ENCODE measurements around the gene KDM4C. TPM values are rescaled to one million over a fixed set of nuclear protein-coding genes. Genes with fewer than 3 reads are reported as not detected.
A peak's percentile ranks its signal among the peaks of the same experiment; 100 is the strongest.

Gene KDM4C
- polyA plus RNA-seq, 2 of the 4 experiments (the other 2 are of a cell fraction): 9.6 to 15.6 TPM

DNA sequence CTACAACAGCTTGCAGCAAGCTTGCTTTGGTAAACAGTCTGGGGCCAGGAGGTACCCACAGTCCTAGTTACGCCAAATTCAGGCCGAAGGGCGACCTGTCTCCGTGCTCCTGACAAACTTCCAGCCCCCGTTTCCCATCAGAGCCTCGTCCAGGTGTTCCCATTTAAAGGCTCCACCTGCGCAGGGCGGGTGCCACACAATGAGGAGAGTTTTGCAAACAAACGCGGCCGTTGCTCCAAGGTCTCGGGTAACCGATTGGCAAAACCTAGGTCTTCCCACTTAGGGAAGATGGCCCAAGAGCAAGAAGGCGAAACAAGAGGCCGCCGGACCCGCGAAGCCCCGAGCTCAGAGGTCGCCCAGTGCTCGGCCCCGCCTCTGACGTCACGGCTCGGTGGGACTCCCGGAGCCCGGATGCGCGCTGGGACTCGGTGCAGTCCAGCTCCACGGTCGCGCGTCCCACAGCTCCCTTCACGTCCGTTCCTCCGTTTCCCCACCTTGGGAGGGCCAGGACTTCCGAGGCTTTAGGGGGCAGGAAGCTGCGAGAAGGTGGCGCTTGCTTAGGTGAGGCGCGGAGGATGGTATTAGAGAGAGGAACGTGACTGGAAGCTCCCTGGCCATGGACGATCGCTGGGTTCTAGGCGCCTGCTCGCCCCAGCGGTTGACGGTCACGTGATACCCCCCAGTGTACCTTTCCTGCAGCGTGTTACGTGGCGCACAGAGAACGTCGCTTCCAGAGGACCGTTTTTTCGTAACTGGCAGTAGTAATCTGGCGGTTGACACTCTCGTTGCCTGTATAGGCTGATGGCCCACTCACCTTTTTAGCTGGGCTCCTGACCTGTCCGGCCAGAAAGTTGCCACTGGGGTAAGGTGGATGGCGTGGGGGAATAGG is 41.8 kb upstream of the KDM4C start:
- FAIRE-seq: no peak
- POLR2A ChIA-PET: interaction anchor here (1.8 to 2.3 kb wide), 3 partner anchors 12 to 41 kb away, joined by 7 to 13 read pairs (median 8); partner anchors contain the start of gene KDM4C
- peak overlapping the region; percentile 93 for H3K4me2 ChIP-seq
- peak overlapping the region; percentile 62 to 80 for H3K27ac ChIP-seq
- peak overlapping the region; percentile 52 for H3K4me3 ChIP-seq
- TF ChIP-seq POLR2A (IDR thresholded peaks at IDR 0.05; ENCODE audit: low read length) (peak; percentile 48), HOXB13 (CRISPR knock-in tag; IDR thresholded peaks at IDR 0.05; ENCODE audit: low read depth) (no peak)
- TF ChIP-seq, protein P1, sequence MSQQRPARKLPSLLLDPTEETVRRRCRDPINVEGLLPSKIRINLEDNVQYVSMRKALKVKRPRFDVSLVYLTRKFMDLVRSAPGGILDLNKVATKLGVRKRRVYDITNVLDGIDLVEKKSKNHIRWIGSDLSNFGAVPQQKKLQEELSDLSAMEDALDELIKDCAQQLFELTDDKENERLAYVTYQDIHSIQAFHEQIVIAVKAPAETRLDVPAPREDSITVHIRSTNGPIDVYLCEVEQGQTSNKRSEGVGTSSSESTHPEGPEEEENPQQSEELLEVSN (IDR thresholded peaks at IDR 0.05; ENCODE audit: borderline replicate concordance, low read depth): 0 out of 2 replicates have a peak, but pooled peaks have one; percentile 45
- TF ChIP-seq, protein P2, sequence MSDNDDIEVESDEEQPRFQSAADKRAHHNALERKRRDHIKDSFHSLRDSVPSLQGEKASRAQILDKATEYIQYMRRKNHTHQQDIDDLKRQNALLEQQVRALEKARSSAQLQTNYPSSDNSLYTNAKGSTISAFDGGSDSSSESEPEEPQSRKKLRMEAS (IDR thresholded peaks at IDR 0.05): 0 out of 2 replicates have a peak, but pooled peaks have one; percentile 22
- TF ChIP-seq, protein P3, sequence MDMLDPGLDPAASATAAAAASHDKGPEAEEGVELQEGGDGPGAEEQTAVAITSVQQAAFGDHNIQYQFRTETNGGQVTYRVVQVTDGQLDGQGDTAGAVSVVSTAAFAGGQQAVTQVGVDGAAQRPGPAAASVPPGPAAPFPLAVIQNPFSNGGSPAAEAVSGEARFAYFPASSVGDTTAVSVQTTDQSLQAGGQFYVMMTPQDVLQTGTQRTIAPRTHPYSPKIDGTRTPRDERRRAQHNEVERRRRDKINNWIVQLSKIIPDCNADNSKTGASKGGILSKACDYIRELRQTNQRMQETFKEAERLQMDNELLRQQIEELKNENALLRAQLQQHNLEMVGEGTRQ (IDR thresholded peaks at IDR 0.05): peak; percentile 60; the same call in 1 of the 2 replicates
- peak; percentile 93 to 95 for ATAC-seq
- peak; percentile 28 to 70 for DNase-seq (ENCODE audit: low read depth in 1 of 2, low spot score in 1 of 2)
- 36% methylated on average over 52 of the region's 61 CpGs for WGBS (ENCODE audit: missing lambda C conversion rate)
- no peaks in the 10 kb centered on the region for H3K9me3 ChIP-seq
- H3K4me1 ChIP-seq: 0 out of 3 replicates have a peak, but pooled peaks cover 3% of the 10 kb centered on the region
- CTCF ChIA-PET: interaction anchor here (0.8 to 1.9 kb wide), 3 partner anchors 10 to 131 kb away, joined by 3 to 5 read pairs (median 4); no protein-coding TSS in a partner anchor

DNA sequence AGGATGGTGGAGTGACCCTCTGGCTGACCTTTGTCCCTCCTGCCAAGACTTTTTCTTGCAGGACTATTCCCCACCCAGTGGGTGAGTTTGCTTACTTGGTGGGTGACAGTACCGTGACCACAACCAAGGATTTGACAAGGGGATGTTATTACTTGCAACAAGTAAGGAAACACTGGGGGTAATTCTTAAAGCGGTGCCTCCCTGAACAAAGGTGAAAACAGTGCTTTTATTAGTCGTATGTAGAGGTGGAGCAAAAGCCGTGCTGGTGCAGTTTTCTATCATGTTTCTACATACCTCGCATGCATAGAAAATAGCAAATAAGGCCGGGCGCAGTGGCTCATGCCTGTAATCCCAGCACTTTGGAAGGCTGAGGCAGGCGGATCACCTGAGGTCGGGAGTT is 41.0 kb upstream of the KDM4C start:
- DNase-seq (ENCODE audit: low read depth in 1 of 2, low spot score in 1 of 2): no peak
- no peak for FAIRE-seq
- H3K9me3 ChIP-seq: no peaks in the 10 kb centered on the region
- H3K4me2 ChIP-seq: no peak overlapping the region
- H3K4me3 ChIP-seq: no peak overlapping the region
- no peak overlapping the region for H3K27ac ChIP-seq
- ATAC-seq: no peak
- ChIA-PET POLR2A (interaction anchor here (1.8 to 2.3 kb wide), 3 partner anchors 13 to 41 kb away, joined by 7 to 13 read pairs (median 8); partner anchors contain the start of gene KDM4C), CTCF (interaction anchor here (1.9 kb wide), 1 partner anchor 14 kb away, joined by 4 read pairs; no protein-coding TSS in a partner anchor)
- H3K4me1 ChIP-seq: 0 out of 3 replicates have a peak, but pooled peaks cover 3% of the 10 kb centered on the region
- no peak for TF ChIP-seq RARB (CRISPR knock-in tag; IDR thresholded peaks at IDR 0.05)
- TF ChIP-seq MAFK (IDR thresholded peaks at IDR 0.05; ENCODE audit: partially characterized antibody): no peak
- no peak for TF ChIP-seq JUN (IDR thresholded peaks at IDR 0.05)
- 84% methylated on average over 9 of the region's 9 CpGs for WGBS (ENCODE audit: missing lambda C conversion rate)

DNA sequence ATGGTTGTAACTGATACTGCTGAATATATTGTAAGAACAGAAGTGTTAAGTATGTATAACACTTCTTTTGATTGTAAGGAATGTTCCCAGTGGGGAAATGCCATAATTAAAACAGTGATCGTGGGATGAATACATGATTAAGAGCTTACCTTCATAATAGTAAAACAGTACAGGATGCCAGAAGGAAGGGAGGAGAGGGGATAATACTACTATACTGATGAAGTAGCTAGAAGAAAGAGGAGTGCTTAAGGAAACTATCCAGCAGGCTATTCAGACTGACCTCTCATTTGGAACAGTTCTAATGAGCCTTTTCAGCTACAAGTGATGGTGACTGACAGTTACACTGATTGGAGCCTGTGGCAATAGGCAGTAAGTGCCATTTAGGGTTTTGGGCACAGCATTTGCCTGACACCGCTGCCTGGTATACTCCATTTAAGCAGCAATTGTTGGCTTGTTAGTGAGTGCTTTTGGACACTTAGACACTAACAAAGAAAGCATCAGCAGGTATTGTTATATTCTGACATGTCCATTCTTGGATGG is 33.8 kb upstream of the KDM4C start:
- ATAC-seq: peak in 1 of 2 experiments; percentile 39; a peak in 3 of 6 replicates
- no peak for TF ChIP-seq CHD2 (IDR thresholded peaks at IDR 0.05; ENCODE audit: low read length, partially characterized antibody)
- no peak for TF ChIP-seq HOXA7 (CRISPR knock-in tag; IDR thresholded peaks at IDR 0.05)
- no peak for TF ChIP-seq POLR2A (IDR thresholded peaks at IDR 0.05; ENCODE audit: low read length)
- no peak for TF ChIP-seq BHLHE40 (IDR thresholded peaks at IDR 0.05; ENCODE audit: low read depth, low read length)
- no peak for TF ChIP-seq PHF8 (IDR thresholded peaks at IDR 0.05; ENCODE audit: borderline replicate concordance, low read depth)
- TF ChIP-seq, protein P1 (IDR thresholded peaks at IDR 0.05; ENCODE audit: borderline replicate concordance, low read depth): no peak
- TF ChIP-seq, protein P4, sequence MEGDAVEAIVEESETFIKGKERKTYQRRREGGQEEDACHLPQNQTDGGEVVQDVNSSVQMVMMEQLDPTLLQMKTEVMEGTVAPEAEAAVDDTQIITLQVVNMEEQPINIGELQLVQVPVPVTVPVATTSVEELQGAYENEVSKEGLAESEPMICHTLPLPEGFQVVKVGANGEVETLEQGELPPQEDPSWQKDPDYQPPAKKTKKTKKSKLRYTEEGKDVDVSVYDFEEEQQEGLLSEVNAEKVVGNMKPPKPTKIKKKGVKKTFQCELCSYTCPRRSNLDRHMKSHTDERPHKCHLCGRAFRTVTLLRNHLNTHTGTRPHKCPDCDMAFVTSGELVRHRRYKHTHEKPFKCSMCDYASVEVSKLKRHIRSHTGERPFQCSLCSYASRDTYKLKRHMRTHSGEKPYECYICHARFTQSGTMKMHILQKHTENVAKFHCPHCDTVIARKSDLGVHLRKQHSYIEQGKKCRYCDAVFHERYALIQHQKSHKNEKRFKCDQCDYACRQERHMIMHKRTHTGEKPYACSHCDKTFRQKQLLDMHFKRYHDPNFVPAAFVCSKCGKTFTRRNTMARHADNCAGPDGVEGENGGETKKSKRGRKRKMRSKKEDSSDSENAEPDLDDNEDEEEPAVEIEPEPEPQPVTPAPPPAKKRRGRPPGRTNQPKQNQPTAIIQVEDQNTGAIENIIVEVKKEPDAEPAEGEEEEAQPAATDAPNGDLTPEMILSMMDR (IDR thresholded peaks at IDR 0.05): no peak
- no peak for TF ChIP-seq ZC3H11A (IDR thresholded peaks at IDR 0.05)
- TF ChIP-seq, protein P5, sequence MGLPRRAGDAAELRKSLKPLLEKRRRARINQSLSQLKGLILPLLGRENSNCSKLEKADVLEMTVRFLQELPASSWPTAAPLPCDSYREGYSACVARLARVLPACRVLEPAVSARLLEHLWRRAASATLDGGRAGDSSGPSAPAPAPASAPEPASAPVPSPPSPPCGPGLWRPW (IDR thresholded peaks at IDR 0.05): no peak
- no peak for TF ChIP-seq ZNF302 (CRISPR knock-in tag; IDR thresholded peaks at IDR 0.05)
- TF ChIP-seq TFCP2L1 (CRISPR knock-in tag; IDR thresholded peaks at IDR 0.05): no peak
- no peak for TF ChIP-seq RCOR1 (IDR thresholded peaks at IDR 0.05; ENCODE audit: low read depth, low read length)
- Histone ChIP-seq H3K27ac (no peak overlapping the region), H3K4me3 (no peak overlapping the region), H3K4me2 (no peak overlapping the region), H3K4me1 (no peaks in the 10 kb centered on the region), H3K9me3 (no peaks in the 10 kb centered on the region)
- ChIA-PET CTCF (interaction anchor here (0.6 kb wide), 1 partner anchor 859 kb away, joined by 3 read pairs; no protein-coding TSS in a partner anchor), POLR2A (no interaction called here)
- no peak for DNase-seq (ENCODE audit: low read depth in 1 of 2, low spot score in 1 of 2)
- FAIRE-seq: no peak
- 65% methylated on average over 2 of the region's 2 CpGs for WGBS (ENCODE audit: missing lambda C conversion rate)

All from A549 (cell line).